Liver (tissue), 3 donors: ENCODE measurements around the gene AIP.

Experiments used
- CTCF ChIP-seq: fragments of 150-350 bp; IDR thresholded peaks from 2 replicates; pipeline ENCODE4 v1.5.1; 2017; ENCODE audit warnings: improper control_type of control experiment, low read depth, low read length; ENCODE audit not compliant: missing input control
- EGR1 ChIP-seq, 2 donors: IDR thresholded peaks; 2 replicates each; pipeline ENCODE4 v1.6.1; 2016 to 2018; ENCODE audit warnings: antibody characterized with exemption in 2 of 2, low read depth in 2 of 2
- GABPA ChIP-seq, 2 donors: IDR thresholded peaks in 1 of 2; conservative IDR thresholded peaks in 1 of 2; 2 replicates each; pipeline ENCODE4 v1.6.1; 2016; ENCODE audit warnings: antibody characterized with exemption in 2 of 2, mild to moderate bottlenecking in 1 of 2, moderate library complexity in 1 of 2
- JUND ChIP-seq, 2 donors: IDR thresholded peaks; 2 replicates each; pipeline ENCODE4 v1.6.1; 2016; ENCODE audit warnings: antibody characterized with exemption in 2 of 2
- MAX ChIP-seq: IDR thresholded peaks from 2 replicates; pipeline ENCODE4 v1.6.1; 2016; ENCODE audit warnings: antibody characterized with exemption
- RAD21 ChIP-seq, 2 donors: IDR thresholded peaks; 2 replicates each; pipeline ENCODE4 v1.6.1; 2016; ENCODE audit warnings: antibody characterized with exemption in 2 of 2, mild to moderate bottlenecking in 2 of 2
- REST ChIP-seq: IDR thresholded peaks from 2 replicates; pipeline ENCODE4 v1.6.1; 2016; ENCODE audit warnings: antibody characterized with exemption, mild to moderate bottlenecking
- TAF1 ChIP-seq: conservative IDR thresholded peaks from 2 replicates; pipeline ENCODE4 v1.6.1; 2016; ENCODE audit warnings: antibody characterized with exemption, mild to moderate bottlenecking
- YY1 ChIP-seq: IDR thresholded peaks from 2 replicates; pipeline ENCODE4 v1.6.1; 2016; ENCODE audit warnings: antibody characterized with exemption, mild to moderate bottlenecking
- donor health status: healthy.
- donor health status: healthy.

GRCh38 chr11:67439321-67440228 is 43.3 kb upstream of the AIP start:
- TF ChIP-seq CTCF, result no peak
- no peak for TF ChIP-seq GABPA (IDR thresholded peaks at IDR 0.05 in 1 of 2, conservative IDR thresholded peaks at IDR 0.05 in 1 of 2)
- no peak for TF ChIP-seq JUND (IDR thresholded peaks at IDR 0.05)
- TF ChIP-seq MAX, result no peak
- TF ChIP-seq REST, result no peak
- no peak for TF ChIP-seq TAF1
- TF ChIP-seq YY1, result no peak
- no peak for TF ChIP-seq RAD21 (IDR thresholded peaks at IDR 0.05)
- no peak for TF ChIP-seq EGR1 (IDR thresholded peaks at IDR 0.05; ENCODE audit: low read depth in 2 of 2)
